CD14-positive monocyte (primary cell): Measurements from ENCODE around the gene HPS5. TPM values are rescaled to one million over a fixed set of nuclear protein-coding genes. Genes with fewer than 3 reads are reported as not detected.
A peak's percentile ranks its signal among the peaks of the same experiment; 100 is the strongest.

Source experiments
- DNase-seq, 3 donors: peaks; one replicate each; pipeline ENCODE4 v3.0.0-alpha.2; 2011 to 2022
- H2AFZ ChIP-seq: 2 replicates; pipeline ENCODE4 v1.6.0; 2012; ENCODE audit warnings: mild to moderate bottlenecking, low read depth, low read length, inconsistent platforms; ENCODE audit not compliant: insufficient read depth, poor library complexity, severe bottlenecking
- H3K27ac ChIP-seq, 2 donors: 1 replicate in 1 of 2; 2 replicates in 1 of 2; pipeline ENCODE4 v1.5.1; 2012 to 2013; ENCODE audit warnings: low read length in 2 of 2, control low read depth in 1 of 2, inconsistent platforms in 1 of 2, low read depth in 1 of 2, mild to moderate bottlenecking in 1 of 2
- H3K27me3 ChIP-seq, 2 donors: one replicate each; pipeline versions ENCODE4 v1.6.0 to v1.6.1; 2011 to 2013; ENCODE audit warnings: low read length in 2 of 2; ENCODE audit not compliant: control insufficient read depth in 2 of 2, insufficient read depth in 2 of 2
- H3K36me3 ChIP-seq, 2 donors: replicated peaks in 1 of 2; 1 replicate in 1 of 2; 2 replicates in 1 of 2; pipeline versions ENCODE4 v1.5.1 to v1.6.1; 2012 to 2013; ENCODE audit warnings: low read length in 2 of 2, control low read depth in 1 of 2, inconsistent platforms in 1 of 2, mild to moderate bottlenecking in 1 of 2; ENCODE audit not compliant: insufficient read depth in 2 of 2, control insufficient read depth in 1 of 2
- H3K4me1 ChIP-seq, 2 donors: 1 replicate in 1 of 2; 2 replicates in 1 of 2; pipeline versions ENCODE4 v1.5.1 to v1.6.1; 2012 to 2013; ENCODE audit warnings: low read length in 2 of 2, control low read depth in 1 of 2, inconsistent platforms in 1 of 2, mild to moderate bottlenecking in 1 of 2, moderate library complexity in 1 of 2; ENCODE audit not compliant: insufficient read depth in 2 of 2, control insufficient read depth in 1 of 2
- H3K4me2 ChIP-seq: replicated peaks from 2 replicates; pipeline ENCODE3; 2012; ENCODE audit warnings: low read length, moderate library complexity, mild to moderate bottlenecking; ENCODE audit not compliant: poor library complexity, severe bottlenecking; ENCODE audit errors: extremely low read depth
- H3K4me3 ChIP-seq, 3 experiments: fragments of 200-600 bp in 1 of 3; sonication (generic) in 1 of 3; replicated peaks in 1 of 3; 1 replicate in 2 of 3; 2 replicates in 1 of 3; pipeline ENCODE4 v1.5.1; 2011 to 2013; ENCODE audit warnings: low read length in 3 of 3, mild to moderate bottlenecking in 3 of 3, control low read depth in 2 of 3, low read depth in 2 of 3, inconsistent platforms in 1 of 3, moderate library complexity in 1 of 3
- H3K79me2 ChIP-seq: 2 replicates; pipeline ENCODE4 v1.6.0; 2012; ENCODE audit warnings: mild to moderate bottlenecking, control low read depth, inconsistent platforms, low read length, moderate library complexity; ENCODE audit not compliant: insufficient read depth
- H3K9ac ChIP-seq: 2 replicates; pipeline ENCODE4 v1.6.0; 2017; ENCODE audit warnings: low read length, mild to moderate bottlenecking; ENCODE audit not compliant: insufficient read depth, poor library complexity, severe bottlenecking
- H3K9me3 ChIP-seq, 2 donors: replicated peaks in 1 of 2; 1 replicate in 1 of 2; 2 replicates in 1 of 2; pipeline versions ENCODE4 v1.5.1 to v1.6.1; 2012 to 2013; ENCODE audit warnings: low read length in 2 of 2, control low read depth in 1 of 2; ENCODE audit not compliant: control insufficient read depth in 1 of 2, insufficient read depth in 1 of 2
- H4K20me1 ChIP-seq: 2 replicates; pipeline ENCODE4 v1.6.0; 2012; ENCODE audit warnings: mild to moderate bottlenecking, low read length, control low read depth, moderate library complexity; ENCODE audit not compliant: insufficient read depth
- H3K27ac Mint-ChIP-seq, 7 donors: one replicate each; pipeline ENCODE4 v1.8.0; 2020; ENCODE audit warnings: mild to moderate bottlenecking in 7 of 7, mixed read lengths in 7 of 7, moderate library complexity in 6 of 7, inconsistent platforms in 2 of 7
- H3K27me3 Mint-ChIP-seq, 3 donors: one replicate each; pipeline ENCODE4 v1.8.0; 2021 to 2022; ENCODE audit warnings: low read depth in 3 of 3, mild to moderate bottlenecking in 3 of 3, mixed read lengths in 3 of 3, moderate library complexity in 3 of 3, inconsistent platforms in 1 of 3
- H3K36me3 Mint-ChIP-seq, 2 donors: one replicate each; pipeline ENCODE4 v1.8.0; 2020; ENCODE audit warnings: mixed read lengths in 2 of 2, inconsistent platforms in 1 of 2, mild to moderate bottlenecking in 1 of 2
- H3K4me1 Mint-ChIP-seq: one replicate; pipeline ENCODE4 v1.8.0; 2020; ENCODE audit warnings: mild to moderate bottlenecking, mixed read lengths
- H3K4me3 Mint-ChIP-seq, 2 donors: one replicate each; pipeline ENCODE4 v1.8.0; 2020; ENCODE audit warnings: mild to moderate bottlenecking in 2 of 2, mixed read lengths in 2 of 2, moderate library complexity in 1 of 2
- H3K9me3 Mint-ChIP-seq, 7 donors: one replicate each; pipeline ENCODE4 v1.8.0; 2020 to 2022; ENCODE audit warnings: mixed read lengths in 7 of 7, mild to moderate bottlenecking in 6 of 7, moderate library complexity in 6 of 7, inconsistent platforms in 2 of 7
- CTCF ChIP-seq: fragments of 200-600 bp; IDR thresholded peaks from one replicate; pipeline ENCODE4 v1.8.0; 2022; ENCODE audit warnings: antibody characterized with exemption, mild to moderate bottlenecking
- WGBS: methylation state at CpG from one replicate; pipeline ENCODE4 v1.1.5; 2013; ENCODE audit warnings: missing lambda C conversion rate; ENCODE audit not compliant: insufficient coverage; 5-methylcytosine and 5-hydroxymethylcytosine counted together
- intact Hi-C, 2 donors: fragments of 100-400 bp; cut with micrococcal nuclease; formaldehyde crosslinking; loops; one replicate each; pipeline versions ENCODE4 v1.15.0 to v1.15.1; 2023
- polyA plus RNA-seq, 3 donors: library from polyadenylated mRNA; depleted of rRNA in 1 of 3; unstranded in 2 of 3; stranded (reverse) in 1 of 3; fragments of 300-500 nt in 2 of 3; fragments of >200 nt in 1 of 3; fragmentation: Illumina TruSeq in 2 of 3; gene quantifications; 1 replicate in 2 of 3; 2 replicates in 1 of 3; pipeline ENCODE4 v1.2.3, GENCODE V29; 2012 to 2021

HPS5 gene
- polyA plus RNA-seq, 3 donors = 11.4 to 17.7 (median 12.9) TPM

DNA sequence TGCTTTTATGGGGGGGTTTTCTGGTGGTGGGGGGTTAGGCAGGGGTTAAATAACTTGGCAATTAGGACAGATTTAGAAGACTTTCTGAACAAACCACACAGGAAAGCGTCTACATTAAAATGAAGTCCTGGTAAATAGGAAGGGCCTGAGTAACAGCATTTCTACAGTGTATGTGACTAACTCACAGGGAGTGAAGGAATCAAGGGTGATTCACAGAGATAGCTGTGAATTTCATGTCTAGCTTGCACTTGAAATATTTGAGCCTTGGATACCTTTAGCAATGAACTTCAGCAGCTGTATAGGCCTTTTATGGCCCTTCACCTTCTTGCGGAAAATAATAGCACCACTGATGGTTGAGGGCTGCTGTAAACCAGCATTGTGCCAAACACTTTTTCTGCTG is 46.3 kb upstream of the HPS5 start:
- Histone ChIP-seq H4K20me1 (no peaks in the 10 kb centered on the region), H3K79me2 (no peaks in the 10 kb centered on the region), H3K9me3 (no peaks in the 10 kb centered on the region), H3K36me3 (peaks cover 23 to 55% of the 10 kb centered on the region in 2 donors), H3K4me1 (peaks cover 10 to 15% of the 10 kb centered on the region in 2 donors), H3K27ac (peak overlapping the region in 1 of 2 donors; percentile 11), H3K4me3 (no peak overlapping the region), H3K27me3 (no peaks in the 10 kb centered on the region), H2AFZ (no peak overlapping the region), H3K9ac (no peak overlapping the region), H3K4me2 (no peak overlapping the region)
- DNase-seq = peak in 1 of 3 donors; percentile 76
- Mint-ChIP-seq H3K27ac (no peak overlapping the region), H3K4me3 (no peak overlapping the region), H3K36me3 (peaks cover 46 to 63% of the 10 kb centered on the region in 2 donors), H3K27me3 (no peaks in the 10 kb centered on the region), H3K4me1 (peaks cover 12% of the 10 kb centered on the region), H3K9me3 (peaks cover 0 to under 1% (median 0%) of the 10 kb centered on the region in 7 donors)
- no peak for TF ChIP-seq CTCF
- 100% methylated on average over 1 of the region's 2 CpGs for WGBS
- intact Hi-C loops = loop anchor here in 1 of 2 donors (5.0 kb wide), 1 partner anchor 36 kb away; no protein-coding TSS in a partner anchor

DNA sequence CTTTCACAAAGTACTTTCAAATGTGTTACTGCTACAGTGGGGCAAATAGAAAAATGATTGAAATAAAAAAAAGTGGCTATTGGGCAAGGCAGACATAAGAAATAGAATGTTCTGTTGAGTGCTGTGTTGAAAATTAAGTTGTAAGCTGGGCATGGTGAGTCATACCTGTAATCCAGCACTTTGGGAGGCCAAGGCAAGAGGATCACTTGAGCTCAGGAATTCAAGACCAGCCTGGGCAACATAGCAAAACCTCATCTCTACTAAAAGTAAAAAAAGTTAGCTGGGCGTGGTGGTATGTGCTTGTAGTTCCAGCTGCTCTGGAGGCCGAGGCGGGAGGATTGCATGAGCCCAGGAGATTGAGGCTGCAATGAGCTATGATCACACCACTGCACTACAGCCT is 45.5 kb upstream of the HPS5 start:
- peak in 1 of 3 donors; percentile 39 for DNase-seq
- Mint-ChIP-seq H3K4me1 (peaks cover 12% of the 10 kb centered on the region), H3K27ac (peak overlapping the region in 3 of 7 donors; percentile 3 to 61 (median 12)), H3K4me3 (no peak overlapping the region), H3K9me3 (no peaks in the 10 kb centered on the region), H3K36me3 (peaks cover 48 to 68% of the 10 kb centered on the region in 2 donors), H3K27me3 (no peaks in the 10 kb centered on the region)
- Histone ChIP-seq H3K27me3 (no peaks in the 10 kb centered on the region), H3K4me3 (no peak overlapping the region), H3K9ac (no peak overlapping the region), H2AFZ (no peak overlapping the region), H3K9me3 (no peaks in the 10 kb centered on the region), H3K79me2 (no peaks in the 10 kb centered on the region), H4K20me1 (no peaks in the 10 kb centered on the region), H3K27ac (no peak overlapping the region), H3K4me2 (no peak overlapping the region), H3K4me1 (peaks cover 10 to 15% of the 10 kb centered on the region in 2 donors), H3K36me3 (peaks cover 29 to 62% of the 10 kb centered on the region in 2 donors)
- intact Hi-C loops = loop anchor here in 1 of 2 donors (5.0 kb wide), 1 partner anchor 35 kb away; no protein-coding TSS in a partner anchor
- no peak for TF ChIP-seq CTCF
- no CpG with 5 or more reads among the region's 3 CpGs for WGBS
